ENCODE measurements around the gene TRIM27. TPM values are rescaled to one million over a fixed set of nuclear protein-coding genes. Genes with fewer than 3 reads are reported as not detected.
"Not testable (repeated sequence)": the region's sequence is repeated elsewhere in the genome, so short reads cannot be mapped to it uniquely, and the experiment has no call there.

TRIM27 gene
- total RNA-seq, 1 experiment from 2014 or later, result 52.8 TPM

GRCh38 chr6:28947831-28948270, 24.1 kb upstream of the TRIM27 start:
- H3K4me1 ChIP-seq, result no peaks in the 10 kb centered on the region
- no peaks in the 10 kb centered on the region for H3K9me3 ChIP-seq (replicated peaks)
- H3K36me3 ChIP-seq, result no peaks in the 10 kb centered on the region
- DNase-seq, result no peak
- no peak overlapping the region for H3K4me3 ChIP-seq
- no peaks in the 10 kb centered on the region for H3K27me3 ChIP-seq
- H3K27ac ChIP-seq, result no peak overlapping the region

- no peak overlapping the region for H3K4me3 ChIP-seq
- H3K9me3 ChIP-seq (replicated peaks), result no peaks in the 10 kb centered on the region
- no peak for DNase-seq
- no peaks in the 10 kb centered on the region for H3K27me3 ChIP-seq
- H3K4me1 ChIP-seq, result no peaks in the 10 kb centered on the region
- H3K36me3 ChIP-seq, result no peaks in the 10 kb centered on the region
- H3K27ac ChIP-seq, result no peak overlapping the region
These were observed 23.4 kb upstream of the TRIM27 start for GRCh38 chr6:28947067-28947765.

GRCh38 chr6:28945349-28945748, 21.6 kb upstream of the TRIM27 start:
- H3K4me3 ChIP-seq, result no peak overlapping the region
- no peak overlapping the region for H3K27ac ChIP-seq
- no peaks in the 10 kb centered on the region for H3K36me3 ChIP-seq
- H3K4me1 ChIP-seq, result no peaks in the 10 kb centered on the region
- H3K27me3 ChIP-seq, result no peaks in the 10 kb centered on the region
- H3K9me3 ChIP-seq (replicated peaks), result no peaks in the 10 kb centered on the region
- no peak for DNase-seq

- Histone ChIP-seq H3K9me3 (replicated peaks) (no peaks in the 10 kb centered on the region), H3K27me3 (no peaks in the 10 kb centered on the region), H3K27ac (no peak overlapping the region), H3K4me1 (no peaks in the 10 kb centered on the region), H3K4me3 (peak overlapping the region; percentile 59), H3K36me3 (no peaks in the 10 kb centered on the region)
- DNase-seq, result peak; percentile 49 to 81
These were observed 20.7 kb upstream of the TRIM27 start for GRCh38 chr6:28944412-28944865.

- no peaks in the 10 kb centered on the region for H3K9me3 ChIP-seq (replicated peaks)
- H3K36me3 ChIP-seq, result no peaks in the 10 kb centered on the region
- H3K27me3 ChIP-seq, result no peaks in the 10 kb centered on the region
- no peaks in the 10 kb centered on the region for H3K4me1 ChIP-seq
- H3K4me3 ChIP-seq, result peak overlapping the region; percentile 59
- DNase-seq, result peak; percentile 69 to 77
- H3K27ac ChIP-seq, result no peak overlapping the region
These were observed 20.0 kb upstream of the TRIM27 start for GRCh38 chr6:28943557-28944411.

GRCh38 chr6:28943223-28943556, 19.4 kb upstream of the TRIM27 start:
- Histone ChIP-seq H3K9me3 (replicated peaks) (no peaks in the 10 kb centered on the region), H3K27me3 (no peaks in the 10 kb centered on the region), H3K4me1 (no peaks in the 10 kb centered on the region), H3K36me3 (no peaks in the 10 kb centered on the region), H3K27ac (no peak overlapping the region), H3K4me3 (peak overlapping the region; percentile 59)
- DNase-seq, result no peak

- H3K27me3 ChIP-seq, result no peaks in the 10 kb centered on the region
- peak overlapping the region; percentile 68 for H3K4me3 ChIP-seq
- H3K27ac ChIP-seq, result no peak overlapping the region
- H3K4me1 ChIP-seq, result no peaks in the 10 kb centered on the region
- no peaks in the 10 kb centered on the region for H3K9me3 ChIP-seq (replicated peaks)
- DNase-seq, result peak in 1 of 2 experiments; percentile 64
- H3K36me3 ChIP-seq, result no peaks in the 10 kb centered on the region
These were observed 18.1 kb upstream of the TRIM27 start for GRCh38 chr6:28941684-28942448.

- Histone ChIP-seq H3K4me3 (peak overlapping the region; percentile 68), H3K36me3 (no peaks in the 10 kb centered on the region), H3K27me3 (no peaks in the 10 kb centered on the region), H3K9me3 (replicated peaks) (no peaks in the 10 kb centered on the region), H3K4me1 (no peaks in the 10 kb centered on the region), H3K27ac (peak overlapping the region; percentile 32)
- DNase-seq, result peak; percentile 70 to 87
These were observed 17.3 kb upstream of the TRIM27 start for GRCh38 chr6:28940858-28941683.

GRCh38 chr6:28940294-28940857, 16.6 kb upstream of the TRIM27 start:
- Histone ChIP-seq H3K4me1 (no peaks in the 10 kb centered on the region), H3K4me3 (peak overlapping the region; percentile 68), H3K27me3 (no peaks in the 10 kb centered on the region), H3K36me3 (no peaks in the 10 kb centered on the region), H3K27ac (peak overlapping the region; percentile 32), H3K9me3 (replicated peaks) (no peaks in the 10 kb centered on the region)
- DNase-seq, result peak in 1 of 2 experiments; percentile 55

GRCh38 chr6:28933069-28933468, 9.3 kb upstream of the TRIM27 start:
- Histone ChIP-seq H3K4me3 (no peak overlapping the region), H3K36me3 (no peaks in the 10 kb centered on the region), H3K9me3 (replicated peaks) (no peaks in the 10 kb centered on the region), H3K4me1 (no peaks in the 10 kb centered on the region), H3K27ac (no peak overlapping the region), H3K27me3 (no peaks in the 10 kb centered on the region)
- DNase-seq, result no peak

GRCh38 chr6:28929887-28930620, 6.3 kb upstream of the TRIM27 start:
- H3K4me1 ChIP-seq, result no peaks in the 10 kb centered on the region

GRCh38 chr6:28929339-28929738, 5.6 kb upstream of the TRIM27 start:
- not testable (repeated sequence) for H3K27me3 ChIP-seq; H3K27ac ChIP-seq; H3K9me3 ChIP-seq (replicated peaks); H3K4me1 ChIP-seq; H3K36me3 ChIP-seq; H3K4me3 ChIP-seq; DNase-seq

More at GRCh38 chr6:28929887-28930620, 6.3 kb upstream of the TRIM27 start:
- no peak for DNase-seq
- no peaks in the 10 kb centered on the region for H3K9me3 ChIP-seq (replicated peaks)
- no peaks in the 10 kb centered on the region for H3K36me3 ChIP-seq
- no peak overlapping the region for H3K4me3 ChIP-seq
- no peaks in the 10 kb centered on the region for H3K27me3 ChIP-seq
- no peak overlapping the region for H3K27ac ChIP-seq

- H3K27ac ChIP-seq, result no peak overlapping the region
- H3K9me3 ChIP-seq (replicated peaks), result no peaks in the 10 kb centered on the region
- no peaks in the 10 kb centered on the region for H3K27me3 ChIP-seq
- no peaks in the 10 kb centered on the region for H3K36me3 ChIP-seq
- no peak for DNase-seq
- no peak overlapping the region for H3K4me3 ChIP-seq
- H3K4me1 ChIP-seq, result no peaks in the 10 kb centered on the region
These were observed 4.1 kb upstream of the TRIM27 start for GRCh38 chr6:28927846-28928245.

Data from SJCRH30 (cell line).